ENCODE measurements around the gene DUSP7. TPM values are rescaled to one million over a fixed set of nuclear protein-coding genes. Genes with fewer than 3 reads are reported as not detected.
A peak's percentile ranks its signal among the peaks of the same experiment; 100 is the strongest.

The DUSP7 gene
- total RNA-seq, 1 donor from 2014 or later, result 9.5 TPM

DNA sequence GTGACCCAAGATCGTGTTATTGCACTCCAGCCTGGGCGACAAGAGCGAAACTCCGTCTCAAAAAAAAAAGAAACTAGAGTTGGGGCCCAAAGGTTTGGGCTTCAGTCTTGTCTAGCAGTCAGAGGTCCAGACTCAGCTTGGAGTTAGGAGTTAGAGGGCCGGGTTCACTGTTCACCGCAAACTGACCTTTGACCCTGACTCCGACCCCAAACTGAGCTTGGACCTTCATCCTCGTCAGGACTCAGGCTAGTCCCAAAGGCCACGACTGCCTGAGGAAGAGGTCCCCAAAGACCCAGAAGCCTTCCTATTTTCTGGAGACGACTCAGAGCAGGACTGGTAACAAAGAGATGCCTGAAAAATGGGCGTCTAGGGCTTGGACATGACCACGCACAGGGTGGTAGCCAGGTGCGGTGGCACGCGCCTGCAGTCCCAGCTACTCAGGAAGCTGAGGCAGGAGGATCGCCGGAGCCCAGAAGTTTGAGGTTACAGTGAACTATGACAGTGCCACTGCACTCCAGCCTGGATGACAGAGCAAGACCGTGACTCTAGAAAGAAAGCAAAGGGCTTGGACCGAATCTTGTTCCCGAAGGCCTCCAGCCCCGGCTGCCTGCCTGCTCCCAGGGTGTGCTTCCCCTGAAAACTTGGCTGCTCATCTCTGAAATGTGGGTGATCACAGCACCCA is 37.9 kb downstream of the DUSP7 start:
- H3K36me3 Mint-ChIP-seq (ENCODE audit: unreplicated experiment), result no peaks in the 10 kb centered on the region
- peaks cover 30% of the 10 kb centered on the region for H3K4me1 Mint-ChIP-seq (ENCODE audit: low read depth, unreplicated experiment)
- H3K27ac Mint-ChIP-seq (ENCODE audit: unreplicated experiment), result no peak overlapping the region
- no peak for DNase-seq
- no peak overlapping the region for H3K4me3 Mint-ChIP-seq (ENCODE audit: unreplicated experiment)
- H3K27me3 Mint-ChIP-seq (ENCODE audit: unreplicated experiment), result peaks cover 7% of the 10 kb centered on the region
- peaks cover 10% of the 10 kb centered on the region for H3K9me3 Mint-ChIP-seq (ENCODE audit: unreplicated experiment)
- no peak for TF ChIP-seq CTCF (IDR thresholded peaks at IDR 0.05; ENCODE audit: partially characterized antibody, unreplicated experiment)

DNA sequence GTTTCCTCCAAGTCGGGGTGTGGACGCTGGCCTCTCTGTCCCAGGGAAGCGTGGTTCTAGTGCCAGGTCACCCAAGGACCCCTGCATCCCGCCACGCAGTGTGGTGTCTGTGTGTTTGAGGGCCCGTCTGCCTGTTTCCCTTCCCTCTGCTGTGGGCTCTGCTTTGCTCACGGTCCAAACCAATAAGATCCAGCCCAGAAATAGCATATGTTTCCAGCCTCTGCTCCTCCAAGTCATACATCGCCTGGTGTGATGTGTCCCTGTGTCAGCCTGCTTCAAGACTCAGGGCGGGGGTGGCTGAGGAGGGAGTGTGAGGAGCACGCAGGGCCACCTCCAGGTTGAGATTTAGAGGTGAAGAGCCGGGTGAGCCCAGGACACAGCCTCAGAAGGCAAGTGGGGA is 38.8 kb downstream of the DUSP7 start:
- peaks cover 9% of the 10 kb centered on the region for H3K9me3 Mint-ChIP-seq (ENCODE audit: unreplicated experiment)
- no peak for TF ChIP-seq CTCF (IDR thresholded peaks at IDR 0.05; ENCODE audit: partially characterized antibody, unreplicated experiment)
- peaks cover 28% of the 10 kb centered on the region for H3K4me1 Mint-ChIP-seq (ENCODE audit: low read depth, unreplicated experiment)
- no peak overlapping the region for H3K4me3 Mint-ChIP-seq (ENCODE audit: unreplicated experiment)
- H3K36me3 Mint-ChIP-seq (ENCODE audit: unreplicated experiment), result no peaks in the 10 kb centered on the region
- peaks cover 5% of the 10 kb centered on the region for H3K27me3 Mint-ChIP-seq (ENCODE audit: unreplicated experiment)
- no peak overlapping the region for H3K27ac Mint-ChIP-seq (ENCODE audit: unreplicated experiment)
- no peak for DNase-seq

- Mint-ChIP-seq H3K27ac (ENCODE audit: unreplicated experiment) (peak overlapping the region; percentile 40), H3K4me1 (ENCODE audit: low read depth, unreplicated experiment) (peaks cover 17% of the 10 kb centered on the region), H3K4me3 (ENCODE audit: unreplicated experiment) (peak overlapping the region; percentile 64)
Measured at GRCh38 chr3:52015438-52016228, 40.7 kb downstream of the DUSP7 start.

GRCh38 chr3:52014613-52015012 is 41.8 kb downstream of the DUSP7 start:
- Mint-ChIP-seq H3K36me3 (ENCODE audit: unreplicated experiment) (no peaks in the 10 kb centered on the region), H3K4me3 (ENCODE audit: unreplicated experiment) (no peak overlapping the region), H3K4me1 (ENCODE audit: low read depth, unreplicated experiment) (peaks cover 17% of the 10 kb centered on the region), H3K27ac (ENCODE audit: unreplicated experiment) (no peak overlapping the region), H3K9me3 (ENCODE audit: unreplicated experiment) (peaks cover 2% of the 10 kb centered on the region), H3K27me3 (ENCODE audit: unreplicated experiment) (peaks cover 6% of the 10 kb centered on the region)
- no peak for DNase-seq
- TF ChIP-seq CTCF (IDR thresholded peaks at IDR 0.05; ENCODE audit: partially characterized antibody, unreplicated experiment), result peak; percentile 20

More at GRCh38 chr3:52015438-52016228, 40.7 kb downstream of the DUSP7 start:
- no peak for DNase-seq
- H3K27me3 Mint-ChIP-seq (ENCODE audit: unreplicated experiment), result peaks cover 3% of the 10 kb centered on the region
- H3K9me3 Mint-ChIP-seq (ENCODE audit: unreplicated experiment), result peaks cover 6% of the 10 kb centered on the region
- TF ChIP-seq CTCF (IDR thresholded peaks at IDR 0.05; ENCODE audit: partially characterized antibody, unreplicated experiment), result no peak
- H3K36me3 Mint-ChIP-seq (ENCODE audit: unreplicated experiment), result no peaks in the 10 kb centered on the region
